A673 (cell line): ENCODE data around the gene CST4. TPM values are rescaled to one million over a fixed set of nuclear protein-coding genes. Genes with fewer than 3 reads are reported as not detected.

ENCODE experiments used
- BruUV-seq: library from RNA; stranded (reverse); fragments of 400-500 nt; replicated peaks from 2 replicates; lab custom pipeline; 2021; lab: Mats Ljungman, UMichigan
- CTCF ChIA-PET: fragments of 300-600 bp; sonication (Branson Sonifier 250); formaldehyde crosslinking; loops from one replicate; lab custom pipeline; 2022; ENCODE audit warnings: antibody characterized with exemption; lab: Charles Lee
- POLR2A ChIA-PET: fragments of 300-600 bp; sonication (Branson Sonifier 250); formaldehyde crosslinking; loops from one replicate; lab custom pipeline; 2022; ENCODE audit warnings: antibody characterized with exemption; ENCODE audit not compliant: low non-redundant PET; lab: Charles Lee
- DNase-seq: peaks from one replicate; pipeline ENCODE4 v3.0.0-alpha.2; 2015; ENCODE audit warnings: low spot score
- H3K27ac ChIP-seq: fragments of 200-600 bp; sonication (generic); 2 replicates; pipeline ENCODE4 v1.5.1; 2016; ENCODE audit warnings: mixed run types, low read depth, mild to moderate bottlenecking, mixed read lengths, antibody characterized with exemption, low read length; ENCODE audit not compliant: poor library complexity, severe bottlenecking
- H3K27me3 ChIP-seq: fragments of 200-600 bp; sonication (generic); replicated peaks from 2 replicates; pipeline ENCODE4 v1.6.1; 2017; ENCODE audit warnings: mixed run types, low read depth, mild to moderate bottlenecking, mixed read lengths, antibody characterized with exemption, low read length; ENCODE audit not compliant: insufficient read depth, poor library complexity
- H3K36me3 ChIP-seq: fragments of 200-600 bp; sonication (generic); 2 replicates; pipeline ENCODE4 v1.6.1; 2016; ENCODE audit warnings: mixed run types, mild to moderate bottlenecking, mixed read lengths, antibody characterized with exemption, low read length; ENCODE audit not compliant: insufficient read depth, poor library complexity, severe bottlenecking
- H3K4me1 ChIP-seq: fragments of 200-600 bp; sonication (generic); 2 replicates; pipeline ENCODE4 v1.6.1; 2017; ENCODE audit warnings: mixed run types, mild to moderate bottlenecking, mixed read lengths, antibody characterized with exemption, low read length; ENCODE audit not compliant: insufficient read depth, poor library complexity, severe bottlenecking
- H3K4me3 ChIP-seq: fragments of 200-600 bp; sonication (generic); 2 replicates; pipeline ENCODE4 v1.5.1; 2016; ENCODE audit warnings: low read depth, mixed run types, mild to moderate bottlenecking, mixed read lengths, low read length; ENCODE audit not compliant: poor library complexity, severe bottlenecking
- H3K9me3 ChIP-seq: fragments of 200-600 bp; sonication (generic); 2 replicates; pipeline ENCODE4 v1.6.1; 2016; ENCODE audit warnings: mixed run types, low read depth, mild to moderate bottlenecking, mixed read lengths, antibody characterized with exemption, low read length; ENCODE audit not compliant: poor library complexity, severe bottlenecking
- EZH2 ChIP-seq: fragments of 200-600 bp; sonication (generic); IDR thresholded peaks from 2 replicates; pipeline ENCODE4 v1.6.1; 2017; ENCODE audit warnings: borderline replicate concordance, low read depth, mild to moderate bottlenecking, mixed read lengths, antibody characterized with exemption, low read length; ENCODE audit not compliant: poor library complexity, severe bottlenecking
- intact Hi-C: fragments of 100-400 bp; cut with micrococcal nuclease; formaldehyde crosslinking; loops from one replicate; pipeline ENCODE4 v1.10.0; 2022; ENCODE audit not compliant: unreplicated experiment
- total RNA-seq: library from RNA; stranded (reverse); gene quantifications from 2 replicates; pipeline ENCODE4 v1.2.3, GENCODE V29; 2021
- TF ChIP-seq, protein P1 (sequence below): fragments of 300-800, 200-600 bp; sonication (generic); conservative IDR thresholded peaks from 2 replicates; pipeline ENCODE4 v1.5.1; 2017; ENCODE audit warnings: low read depth, mild to moderate bottlenecking, antibody characterized with exemption, low read length, moderate library complexity, mixed read lengths

CST4 gene
- total RNA-seq, 1 experiment from 2014 or later = not detected

DNA sequence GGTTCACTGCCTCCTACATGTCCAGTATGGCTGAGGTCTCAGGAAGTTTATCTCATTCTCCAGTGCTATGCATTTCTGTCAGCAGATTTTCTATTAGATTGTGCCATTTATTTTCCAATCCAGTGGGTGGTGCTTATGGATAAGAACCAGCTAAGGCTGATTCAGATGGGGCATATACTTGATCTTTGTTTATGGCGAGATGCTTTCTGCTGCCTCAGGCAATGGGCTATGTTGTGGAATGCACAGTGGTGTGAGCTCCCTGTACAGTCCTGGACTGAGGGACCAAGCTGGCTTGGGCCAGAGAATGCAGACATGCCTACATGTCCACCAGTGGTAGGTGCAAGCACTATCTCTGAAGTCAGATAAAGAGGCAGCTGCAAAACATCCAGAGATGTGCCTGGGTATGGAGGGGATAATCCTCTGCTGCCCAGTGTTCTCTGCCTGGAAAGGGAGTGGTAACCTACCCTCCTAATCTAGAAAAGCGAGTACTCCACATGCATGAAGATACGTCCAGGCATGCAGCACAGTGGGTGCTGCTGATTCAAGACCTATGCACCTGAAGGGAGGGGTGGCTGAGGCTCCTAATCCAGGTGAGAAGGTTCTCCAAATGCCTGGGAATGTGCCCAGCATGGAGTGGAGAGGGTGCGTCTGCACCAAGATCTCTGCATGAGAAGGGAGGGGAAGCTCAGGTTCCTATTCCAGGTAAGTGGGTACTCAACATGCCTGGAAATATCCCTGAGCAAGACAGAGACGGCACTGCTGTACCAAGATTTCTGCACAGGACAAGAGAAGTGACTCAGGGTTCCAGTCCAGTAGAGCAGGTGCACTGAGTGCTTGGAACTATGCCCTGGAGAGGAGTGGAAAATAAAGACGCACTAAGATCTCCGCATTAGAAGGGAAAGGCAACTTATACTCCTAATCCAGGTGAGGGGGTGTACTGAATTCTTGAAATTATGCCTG is 9.4 kb downstream of the CST4 start:
- no peak for DNase-seq
- Histone ChIP-seq H3K27ac (no peak overlapping the region), H3K4me3 (no peak overlapping the region), H3K27me3 (peaks cover 15% of the 10 kb centered on the region), H3K4me1 (no peaks in the 10 kb centered on the region), H3K9me3 (no peaks in the 10 kb centered on the region), H3K36me3 (no peaks in the 10 kb centered on the region)
- intact Hi-C loops = no loop called here
- TF ChIP-seq, protein P1, sequence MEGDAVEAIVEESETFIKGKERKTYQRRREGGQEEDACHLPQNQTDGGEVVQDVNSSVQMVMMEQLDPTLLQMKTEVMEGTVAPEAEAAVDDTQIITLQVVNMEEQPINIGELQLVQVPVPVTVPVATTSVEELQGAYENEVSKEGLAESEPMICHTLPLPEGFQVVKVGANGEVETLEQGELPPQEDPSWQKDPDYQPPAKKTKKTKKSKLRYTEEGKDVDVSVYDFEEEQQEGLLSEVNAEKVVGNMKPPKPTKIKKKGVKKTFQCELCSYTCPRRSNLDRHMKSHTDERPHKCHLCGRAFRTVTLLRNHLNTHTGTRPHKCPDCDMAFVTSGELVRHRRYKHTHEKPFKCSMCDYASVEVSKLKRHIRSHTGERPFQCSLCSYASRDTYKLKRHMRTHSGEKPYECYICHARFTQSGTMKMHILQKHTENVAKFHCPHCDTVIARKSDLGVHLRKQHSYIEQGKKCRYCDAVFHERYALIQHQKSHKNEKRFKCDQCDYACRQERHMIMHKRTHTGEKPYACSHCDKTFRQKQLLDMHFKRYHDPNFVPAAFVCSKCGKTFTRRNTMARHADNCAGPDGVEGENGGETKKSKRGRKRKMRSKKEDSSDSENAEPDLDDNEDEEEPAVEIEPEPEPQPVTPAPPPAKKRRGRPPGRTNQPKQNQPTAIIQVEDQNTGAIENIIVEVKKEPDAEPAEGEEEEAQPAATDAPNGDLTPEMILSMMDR = no peak
- TF ChIP-seq EZH2 = no peak
- ChIA-PET POLR2A (no interaction called here), CTCF (no interaction called here)
- BruUV-seq = no TSS peak

DNA sequence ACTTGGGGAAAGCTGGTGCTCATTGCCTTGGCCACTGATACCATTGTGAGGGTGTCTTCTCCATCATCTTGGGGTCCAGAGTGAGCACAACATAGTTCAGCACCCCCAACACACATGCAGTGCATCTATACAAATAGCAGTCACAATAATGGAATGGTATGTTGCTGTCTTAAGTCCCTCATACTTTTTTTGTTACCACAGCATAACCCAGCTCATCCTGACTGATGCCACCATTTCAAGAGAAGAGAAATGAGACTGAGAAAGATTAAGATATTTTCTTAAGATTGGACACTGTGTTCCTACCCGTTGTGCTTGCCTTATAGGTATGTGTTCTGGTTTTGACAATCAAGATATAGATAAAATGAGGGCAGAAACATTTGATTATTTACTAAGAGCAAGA is 15.6 kb downstream of the CST4 start:
- DNase-seq = no peak
- Histone ChIP-seq H3K36me3 (no peaks in the 10 kb centered on the region), H3K27me3 (peaks cover 13% of the 10 kb centered on the region), H3K27ac (no peak overlapping the region), H3K4me1 (no peaks in the 10 kb centered on the region), H3K9me3 (no peaks in the 10 kb centered on the region), H3K4me3 (no peak overlapping the region)
- intact Hi-C loops = no loop called here
- TF ChIP-seq, protein P1 = no peak
- TF ChIP-seq EZH2 = no peak
- BruUV-seq = no TSS peak
- CTCF ChIA-PET = no interaction called here
- POLR2A ChIA-PET = no interaction called here

DNA sequence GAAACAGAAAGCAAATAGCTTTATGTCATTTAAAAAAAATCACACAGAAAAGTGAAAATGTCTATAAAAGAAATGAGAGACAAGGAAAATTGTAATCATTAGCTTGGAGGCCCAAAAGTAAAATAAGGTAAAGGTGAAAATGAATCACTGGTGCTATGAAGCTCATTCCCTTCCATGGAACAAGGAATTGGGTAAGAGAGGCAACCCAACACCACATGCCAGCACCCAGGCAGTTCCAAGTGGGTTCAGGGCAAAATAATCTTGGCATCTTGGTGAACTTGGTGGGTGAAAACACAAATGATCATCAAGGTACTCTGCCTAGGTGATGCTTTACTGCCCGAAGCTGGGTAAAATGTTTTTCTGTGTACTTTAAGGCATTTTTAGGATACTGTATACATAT is 16.7 kb downstream of the CST4 start:
- H3K27ac ChIP-seq = no peak overlapping the region
- H3K4me3 ChIP-seq = no peak overlapping the region
- CTCF ChIA-PET = no interaction called here
- TF ChIP-seq, protein P1 = no peak
- TF ChIP-seq EZH2 = no peak
- no peak for DNase-seq
- peaks cover 11% of the 10 kb centered on the region for H3K27me3 ChIP-seq
- H3K4me1 ChIP-seq = no peaks in the 10 kb centered on the region
- BruUV-seq = no TSS peak
- POLR2A ChIA-PET = no interaction called here
- no peaks in the 10 kb centered on the region for H3K9me3 ChIP-seq
- intact Hi-C loops = no loop called here
- H3K36me3 ChIP-seq = no peaks in the 10 kb centered on the region
